Activated naive CD8-positive, alpha-beta T cell treated with anti-CD3 and anti-CD28 coated beads for 36 hours (primary cell): ENCODE measurements around the gene SMG6. TPM values are rescaled to one million over a fixed set of nuclear protein-coding genes. Genes with fewer than 3 reads are reported as not detected.

Source experiments
- DNase-seq: peaks from one replicate; pipeline ENCODE4 v3.0.0; 2021
- H3K27ac Mint-ChIP-seq: one replicate; pipeline ENCODE4 v1.8.0; 2022; ENCODE audit warnings: mild to moderate bottlenecking, moderate library complexity, mixed read lengths
- H3K27me3 Mint-ChIP-seq: one replicate; pipeline ENCODE4 v1.8.0; 2022; ENCODE audit warnings: mild to moderate bottlenecking, mixed read lengths
- H3K36me3 Mint-ChIP-seq: one replicate; pipeline ENCODE4 v1.8.0; 2021; ENCODE audit warnings: mild to moderate bottlenecking, mixed read lengths
- H3K4me1 Mint-ChIP-seq: one replicate; pipeline ENCODE4 v1.8.0; 2021; ENCODE audit warnings: mixed read lengths
- H3K4me3 Mint-ChIP-seq: one replicate; pipeline ENCODE4 v1.8.0; 2022; ENCODE audit warnings: mild to moderate bottlenecking, moderate library complexity, mixed read lengths
- H3K9me3 Mint-ChIP-seq: one replicate; pipeline ENCODE4 v1.8.0; 2022; ENCODE audit warnings: mixed read lengths
- total RNA-seq, 2 experiments: library from RNA; stranded (reverse); gene quantifications; one replicate each; pipeline ENCODE4 v1.2.3, GENCODE V29; 2021

Gene SMG6
- total RNA-seq, 2 experiments from 2014 or later, result 48.7 to 51.8 TPM

- no peak overlapping the region for H3K27ac Mint-ChIP-seq
- H3K4me3 Mint-ChIP-seq, result no peak overlapping the region
- no peak for DNase-seq
- H3K36me3 Mint-ChIP-seq, result peaks cover 16% of the 10 kb centered on the region
- peaks cover 28% of the 10 kb centered on the region for H3K4me1 Mint-ChIP-seq
- no peaks in the 10 kb centered on the region for H3K27me3 Mint-ChIP-seq
- no peaks in the 10 kb centered on the region for H3K9me3 Mint-ChIP-seq
Measured at GRCh38 chr17:2095536-2095910, 208.1 kb downstream of the SMG6 start.

GRCh38 chr17:2094891-2095535, 208.6 kb downstream of the SMG6 start:
- Mint-ChIP-seq H3K27me3 (no peaks in the 10 kb centered on the region), H3K36me3 (peaks cover 20% of the 10 kb centered on the region), H3K4me3 (no peak overlapping the region), H3K4me1 (peaks cover 33% of the 10 kb centered on the region), H3K9me3 (no peaks in the 10 kb centered on the region), H3K27ac (no peak overlapping the region)
- DNase-seq, result no peak

- H3K4me1 Mint-ChIP-seq, result peaks cover 45% of the 10 kb centered on the region
- H3K27me3 Mint-ChIP-seq, result no peaks in the 10 kb centered on the region
- no peak overlapping the region for H3K27ac Mint-ChIP-seq
- no peak for DNase-seq
- no peak overlapping the region for H3K4me3 Mint-ChIP-seq
- no peaks in the 10 kb centered on the region for H3K9me3 Mint-ChIP-seq
- H3K36me3 Mint-ChIP-seq, result peaks cover 23% of the 10 kb centered on the region
Measured at GRCh38 chr17:2093349-2093748, 210.2 kb downstream of the SMG6 start.

GRCh38 chr17:2092253-2092652, 211.3 kb downstream of the SMG6 start:
- Mint-ChIP-seq H3K9me3 (no peaks in the 10 kb centered on the region), H3K4me1 (peaks cover 55% of the 10 kb centered on the region), H3K36me3 (peaks cover 23% of the 10 kb centered on the region), H3K27me3 (no peaks in the 10 kb centered on the region), H3K4me3 (no peak overlapping the region), H3K27ac (no peak overlapping the region)
- DNase-seq, result no peak

- Mint-ChIP-seq H3K9me3 (no peaks in the 10 kb centered on the region), H3K4me1 (peaks cover 64% of the 10 kb centered on the region), H3K27me3 (no peaks in the 10 kb centered on the region), H3K36me3 (peaks cover 30% of the 10 kb centered on the region), H3K27ac (peak overlapping the region; percentile 94), H3K4me3 (peak overlapping the region; percentile 89)
- no peak for DNase-seq
Measured at GRCh38 chr17:2090804-2091534, 212.6 kb downstream of the SMG6 start.

- no peak for DNase-seq
- Mint-ChIP-seq H3K4me3 (peak overlapping the region; percentile 89), H3K36me3 (peaks cover 36% of the 10 kb centered on the region), H3K4me1 (peaks cover 65% of the 10 kb centered on the region), H3K27me3 (no peaks in the 10 kb centered on the region), H3K27ac (peak overlapping the region; percentile 94), H3K9me3 (no peaks in the 10 kb centered on the region)
Measured at GRCh38 chr17:2090210-2090641, 213.4 kb downstream of the SMG6 start.

- Mint-ChIP-seq H3K4me1 (peaks cover 65% of the 10 kb centered on the region), H3K27ac (peak overlapping the region; percentile 94), H3K4me3 (peak overlapping the region; percentile 89), H3K9me3 (no peaks in the 10 kb centered on the region), H3K27me3 (no peaks in the 10 kb centered on the region), H3K36me3 (peaks cover 41% of the 10 kb centered on the region)
- DNase-seq, result peak; percentile 18
Measured at GRCh38 chr17:2089021-2089422, 214.6 kb downstream of the SMG6 start.

- peak overlapping the region; percentile 94 for H3K27ac Mint-ChIP-seq
- H3K4me1 Mint-ChIP-seq, result peaks cover 67% of the 10 kb centered on the region
- H3K9me3 Mint-ChIP-seq, result no peaks in the 10 kb centered on the region
- no peaks in the 10 kb centered on the region for H3K27me3 Mint-ChIP-seq
- peak; percentile 76 for DNase-seq
- peaks cover 44% of the 10 kb centered on the region for H3K36me3 Mint-ChIP-seq
- H3K4me3 Mint-ChIP-seq, result peak overlapping the region; percentile 44
Measured at GRCh38 chr17:2087597-2088211, 215.9 kb downstream of the SMG6 start.

- no peaks in the 10 kb centered on the region for H3K9me3 Mint-ChIP-seq
- H3K4me3 Mint-ChIP-seq, result no peak overlapping the region
- H3K4me1 Mint-ChIP-seq, result peaks cover 65% of the 10 kb centered on the region
- peak overlapping the region; percentile 94 for H3K27ac Mint-ChIP-seq
- H3K27me3 Mint-ChIP-seq, result no peaks in the 10 kb centered on the region
- DNase-seq, result no peak
- peaks cover 45% of the 10 kb centered on the region for H3K36me3 Mint-ChIP-seq
Measured at GRCh38 chr17:2086306-2086705, 217.3 kb downstream of the SMG6 start.

GRCh38 chr17:2085648-2085949, 218.0 kb downstream of the SMG6 start:
- Mint-ChIP-seq H3K36me3 (peaks cover 45% of the 10 kb centered on the region), H3K27me3 (no peaks in the 10 kb centered on the region), H3K27ac (peak overlapping the region; percentile 50), H3K4me1 (peaks cover 59% of the 10 kb centered on the region), H3K9me3 (no peaks in the 10 kb centered on the region), H3K4me3 (no peak overlapping the region)
- no peak for DNase-seq

GRCh38 chr17:2084766-2085647, 218.6 kb downstream of the SMG6 start:
- Mint-ChIP-seq H3K4me3 (no peak overlapping the region), H3K27me3 (no peaks in the 10 kb centered on the region), H3K27ac (peak overlapping the region; percentile 1), H3K4me1 (peaks cover 53% of the 10 kb centered on the region), H3K36me3 (peaks cover 41% of the 10 kb centered on the region), H3K9me3 (no peaks in the 10 kb centered on the region)
- DNase-seq, result no peak

GRCh38 chr17:2084036-2084765, 219.4 kb downstream of the SMG6 start:
- peaks cover 42% of the 10 kb centered on the region for H3K36me3 Mint-ChIP-seq
- H3K4me1 Mint-ChIP-seq, result peaks cover 45% of the 10 kb centered on the region
- H3K27me3 Mint-ChIP-seq, result no peaks in the 10 kb centered on the region
- no peak overlapping the region for H3K4me3 Mint-ChIP-seq
- no peaks in the 10 kb centered on the region for H3K9me3 Mint-ChIP-seq
- DNase-seq, result no peak
- H3K27ac Mint-ChIP-seq, result no peak overlapping the region

GRCh38 chr17:2083613-2084035, 220.0 kb downstream of the SMG6 start:
- Mint-ChIP-seq H3K4me1 (peaks cover 39% of the 10 kb centered on the region), H3K27ac (no peak overlapping the region), H3K9me3 (no peaks in the 10 kb centered on the region), H3K27me3 (no peaks in the 10 kb centered on the region), H3K36me3 (peaks cover 46% of the 10 kb centered on the region), H3K4me3 (no peak overlapping the region)
- no peak for DNase-seq

- peaks cover 53% of the 10 kb centered on the region for H3K36me3 Mint-ChIP-seq
- no peak for DNase-seq
- H3K27me3 Mint-ChIP-seq, result no peaks in the 10 kb centered on the region
- no peak overlapping the region for H3K27ac Mint-ChIP-seq
- no peak overlapping the region for H3K4me3 Mint-ChIP-seq
- H3K9me3 Mint-ChIP-seq, result no peaks in the 10 kb centered on the region
- peaks cover 26% of the 10 kb centered on the region for H3K4me1 Mint-ChIP-seq
Measured at GRCh38 chr17:2082003-2082781, 221.4 kb downstream of the SMG6 start.
